Measurements from ENCODE around the gene PTGS2. TPM values are rescaled to one million over a fixed set of nuclear protein-coding genes. Genes with fewer than 3 reads are reported as not detected.

PTGS2 gene
- total and polyA plus RNA-seq, 2 of the 8 experiments (the other 6 are each of a cell fraction or from before 2014, with no cell fraction given) = 0.29 to 0.35 TPM

DNA sequence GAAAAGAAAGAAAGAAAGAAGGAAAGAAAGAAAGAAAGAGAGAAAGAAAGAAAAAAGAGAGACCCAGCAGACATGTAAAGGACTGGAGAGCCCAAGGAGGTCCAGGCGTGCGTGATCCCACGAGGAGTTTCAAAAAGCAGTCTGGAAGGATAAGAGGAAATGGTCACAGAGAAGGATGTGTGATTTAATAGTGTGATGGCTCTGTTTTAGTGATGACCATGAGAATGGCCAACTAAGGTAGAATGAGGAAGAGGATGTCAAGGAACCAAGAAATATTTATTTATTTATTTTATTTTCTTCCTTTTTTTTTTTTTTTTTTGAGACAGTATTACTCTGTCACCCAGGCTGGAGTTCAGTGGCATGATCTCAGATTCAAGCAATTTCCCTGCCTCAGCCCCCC lies 25.5 kb downstream of the PTGS2 start:
- Histone ChIP-seq H2AFZ (ENCODE audit: low read length) (no peak overlapping the region), H2BK5ac (ENCODE audit: low read depth, low read length) (no peak overlapping the region), H3K14ac (ENCODE audit: insufficient read length) (no peak overlapping the region), H4K5ac (ENCODE audit: insufficient read length, low read depth, low read length) (no peak overlapping the region), H3K79me1 (ENCODE audit: low read depth, low read length) (no peaks in the 10 kb centered on the region), H3K36me3 (ENCODE audit: control insufficient read depth in 2 of 4, insufficient read depth in 4 of 4, low read length in 3 of 4) (no peaks in the 10 kb centered on the region), H4K91ac (replicated peaks; ENCODE audit: insufficient read length, low read length) (no peak overlapping the region), H2AK5ac (ENCODE audit: low read depth, low read length) (no peak overlapping the region), H3K23me2 (ENCODE audit: low read depth, low read length) (no peaks in the 10 kb centered on the region), H4K20me1 (replicated peaks in 1 of 2; ENCODE audit: control insufficient read depth in 1 of 2, insufficient read depth in 2 of 2, low read length in 2 of 2) (no peaks in the 10 kb centered on the region), H3K4me3 (ENCODE audit: extremely low read depth in 1 of 4, insufficient read depth in 2 of 4, low read depth in 3 of 4, low read length in 4 of 4) (no peak overlapping the region), H3K18ac (ENCODE audit: extremely low read depth, low read length) (no peak overlapping the region), H3K4ac (replicated peaks; ENCODE audit: insufficient read length, low read depth, low read length) (no peak overlapping the region), H3K27me3 (replicated peaks in 1 of 4; ENCODE audit: control insufficient read depth in 3 of 4, extremely low read depth in 1 of 4, insufficient read depth in 3 of 4, low read length in 3 of 4) (no peaks in the 10 kb centered on the region), H2BK15ac (ENCODE audit: low read length) (no peak overlapping the region), H3K79me2 (ENCODE audit: control insufficient read depth in 1 of 2, insufficient read depth in 2 of 2, low read length in 2 of 2) (no peaks in the 10 kb centered on the region), H2BK120ac (replicated peaks; ENCODE audit: low read depth, low read length) (no peak overlapping the region), H2BK12ac (ENCODE audit: low read depth, low read length) (no peak overlapping the region), H3K23ac (ENCODE audit: insufficient read length) (no peak overlapping the region), H3K27ac (ENCODE audit: low read depth, low read length) (no peak overlapping the region), H2BK20ac (ENCODE audit: low read length) (no peak overlapping the region), H3K4me2 (ENCODE audit: insufficient read depth in 1 of 2, low read depth in 2 of 2, low read length in 2 of 2) (no peak overlapping the region), H4K8ac (ENCODE audit: extremely low read depth, insufficient read depth, low read length) (no peak overlapping the region), H3K9me3 (ENCODE audit: insufficient read depth in 2 of 2, low read depth in 1 of 2, low read length in 1 of 2) (no peaks in the 10 kb centered on the region), H3K9ac (replicated peaks in 1 of 4; ENCODE audit: extremely low read depth in 1 of 4, low read depth in 3 of 4, low read length in 3 of 4) (no peak overlapping the region), H3K56ac (replicated peaks; ENCODE audit: insufficient read length, low read depth, low read length) (no peak overlapping the region), H3K4me1 (replicated peaks in 1 of 4; ENCODE audit: control insufficient read depth in 3 of 4, insufficient read depth in 4 of 4, low read length in 3 of 4) (no peaks in the 10 kb centered on the region)
- FAIRE-seq (no peak), DNase-seq (ENCODE audit: low read depth in 1 of 2, low spot score in 2 of 2) (no peak)
- ChIA-PET POLR2A (ENCODE audit: partially characterized antibody) (no interaction called here), CTCF (ENCODE audit: partially characterized antibody) (no interaction called here)
- WGBS, 2 experiments (ENCODE audit: extremely low coverage in 1 of 2, insufficient coverage in 1 of 2, insufficient read length in 1 of 2, insufficient replicate concordance in 2 of 2, low coverage in 1 of 2, low lambda C conversion rate in 2 of 2, missing lambda C conversion rate in 1 of 2) = 88% methylated on average over 3 of the region's 3 CpGs; no CpG with 5 or more reads in 1 of the 2 experiments
- TF ChIP-seq RFX5 (IDR thresholded peaks at IDR 0.05; ENCODE audit: borderline replicate concordance, low read depth, low read length) (no peak), KDM1A (IDR thresholded peaks at IDR 0.05; ENCODE audit: borderline replicate concordance, low read length) (no peak), EZH2 (IDR thresholded peaks at IDR 0.05; ENCODE audit: low read depth, low read length, severe bottlenecking) (no peak), TCF12 (IDR thresholded peaks at IDR 0.05; ENCODE audit: low read depth, low read length) (no peak), TBP (IDR thresholded peaks at IDR 0.05; ENCODE audit: low read depth, low read length) (no peak)
